Measurements from ENCODE around the gene NKPD1. TPM values are rescaled to one million over a fixed set of nuclear protein-coding genes. Genes with fewer than 3 reads are reported as not detected.

Gene NKPD1
- total RNA-seq, 2 donors from 2014 or later = 3.6 to 4.1 TPM

DNA sequence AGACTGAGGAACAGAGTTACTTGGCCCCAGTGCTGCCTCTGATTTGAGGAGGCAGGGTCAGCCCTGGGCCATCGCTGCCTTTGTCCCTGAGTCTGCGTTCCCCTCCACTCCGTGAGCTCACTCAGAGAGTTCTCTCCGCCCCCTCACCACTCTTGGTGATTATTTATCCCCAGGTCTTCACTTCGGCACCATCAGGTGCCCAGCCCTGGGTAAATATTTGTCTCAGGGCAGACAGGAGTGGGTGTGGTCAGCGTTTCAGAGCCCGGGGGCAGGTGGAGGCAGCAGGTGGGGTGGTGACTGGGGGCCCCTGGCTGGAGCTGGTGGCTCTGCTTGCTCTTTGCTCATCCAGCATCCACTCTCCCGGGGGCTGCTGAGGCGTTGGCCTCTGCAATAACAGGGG is 47.2 kb downstream of the NKPD1 start:
- peak overlapping the region; percentile 20 to 45 for H3K27ac ChIP-seq
- no peak overlapping the region for H3K4me3 ChIP-seq
- TF ChIP-seq POLR2A (IDR thresholded peaks at IDR 0.05) = no peak
- peak; percentile 69 for TF ChIP-seq POLR2AphosphoS5 (IDR thresholded peaks at IDR 0.05)
- peak; percentile 51 for DNase-seq (ENCODE audit: low spot score)
- no peaks in the 10 kb centered on the region for H3K9me3 ChIP-seq
- intact Hi-C loops (cut with DNase I) = no loop called here
- H3K36me3 ChIP-seq = no peaks in the 10 kb centered on the region
- WGBS = 52% methylated on average over 9 of the region's 9 CpGs
- H3K27me3 ChIP-seq (replicated peaks; ENCODE audit: insufficient read depth) = no peaks in the 10 kb centered on the region
- H3K4me1 ChIP-seq (replicated peaks) = no peaks in the 10 kb centered on the region

DNA sequence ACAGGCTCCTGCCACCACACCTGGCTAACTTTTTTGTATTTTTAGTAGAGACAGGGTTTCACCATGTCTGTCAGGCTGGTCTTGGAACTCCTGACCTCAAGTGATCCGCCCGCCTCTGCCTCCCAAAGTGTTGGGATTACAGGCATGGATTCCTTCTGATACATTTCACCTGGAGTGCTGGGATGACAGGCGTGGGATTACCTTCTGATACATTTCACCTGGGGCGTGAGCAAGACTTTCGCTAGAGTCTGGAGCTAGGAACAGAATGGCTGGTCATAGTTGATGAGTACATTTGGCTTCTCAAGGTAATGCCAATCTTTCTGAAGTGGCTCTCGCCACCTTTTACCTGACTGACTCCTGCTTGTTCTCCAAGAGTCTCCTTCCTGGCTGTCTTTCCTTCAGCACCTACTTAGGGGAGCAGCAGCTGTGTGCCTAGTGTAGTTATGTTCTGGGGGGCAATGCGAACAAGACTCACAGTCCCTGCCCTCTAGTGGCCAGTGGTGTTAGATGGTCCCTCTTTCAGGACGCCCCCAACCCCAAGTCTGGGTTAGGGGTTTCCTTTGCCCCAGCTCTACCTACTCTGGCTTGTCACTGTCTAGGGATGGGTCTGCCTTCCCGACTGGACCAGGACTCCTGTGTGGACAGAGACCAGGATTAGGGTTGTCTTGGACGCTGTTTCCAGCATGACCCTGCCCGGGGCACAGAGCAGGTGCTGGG is 48.5 kb downstream of the NKPD1 start:
- WGBS = 93% methylated on average over 11 of the region's 11 CpGs
- no peak for DNase-seq (ENCODE audit: low spot score)
- Histone ChIP-seq H3K4me1 (replicated peaks) (no peaks in the 10 kb centered on the region), H3K9me3 (no peaks in the 10 kb centered on the region), H3K36me3 (no peaks in the 10 kb centered on the region), H3K27me3 (replicated peaks; ENCODE audit: insufficient read depth) (no peaks in the 10 kb centered on the region), H3K27ac (no peak overlapping the region), H3K4me3 (no peak overlapping the region)
- intact Hi-C loops (cut with DNase I) = no loop called here
- TF ChIP-seq POLR2AphosphoS5 (IDR thresholded peaks at IDR 0.05) = no peak

Other genes with a start within 250 kb of the NKPD1 start
- 10 to 100 TPM in 1 of 2 donors, 1 to 10 TPM in 1; 7.3 to 80.1 TPM for gene APOC1, start 246.4 kb downstream of the NKPD1 start, total RNA-seq
- not detected for gene APOC4, start 218.7 kb downstream of the NKPD1 start, total RNA-seq
- not detected for gene APOC2, start 214.9 kb downstream of the NKPD1 start, total RNA-seq
- gene CLPTM1, start 205.6 kb downstream of the NKPD1 start, total RNA-seq = 100 to 1,000 TPM; 102 to 185 TPM
- 10 to 100 TPM; 11.0 to 13.0 TPM for gene RELB, start 159.5 kb downstream of the NKPD1 start, total RNA-seq
- 100 to 1,000 TPM in 1 of 2 donors, 10 to 100 TPM in 1; 97.8 to 162 TPM for gene CLASRP, start 121.9 kb downstream of the NKPD1 start, total RNA-seq
- 1 to 10 TPM in 1 of 2 donors, under 1 TPM in 1; 0.87 to 2.9 TPM for gene ZNF296, start 84.5 kb downstream of the NKPD1 start, total RNA-seq
- gene GEMIN7, start 81.7 kb downstream of the NKPD1 start, total RNA-seq = 10 to 100 TPM; 13.9 to 41.0 TPM
- 10 to 100 TPM; 50.1 to 90.3 TPM for gene PPP1R37, start 67.8 kb downstream of the NKPD1 start, total RNA-seq
- 10 to 100 TPM; 57.0 to 80.4 TPM for gene TRAPPC6A, start 17.3 kb upstream of the NKPD1 start, total RNA-seq
- 10 to 100 TPM; 21.4 to 30.4 TPM for gene BLOC1S3, start 17.8 kb upstream of the NKPD1 start, total RNA-seq
- 10 to 100 TPM in 1 of 2 donors, 1 to 10 TPM in 1; 5.8 to 27.0 TPM for gene EXOC3L2, start 84.4 kb upstream of the NKPD1 start, total RNA-seq
- 100 to 1,000 TPM in 1 of 2 donors, 10 to 100 TPM in 1; 24.3 to 120 TPM for gene MARK4, start 90.3 kb upstream of the NKPD1 start, total RNA-seq
- gene CKM, start 161.9 kb upstream of the NKPD1 start, total RNA-seq = 10 to 100 TPM; 24.7 to 42.8 TPM
- 1 to 10 TPM; 3.4 to 7.0 TPM for gene KLC3, start 179.8 kb upstream of the NKPD1 start, total RNA-seq
- 10 to 100 TPM; 20.5 to 31.8 TPM for gene ERCC2, start 209.6 kb upstream of the NKPD1 start, total RNA-seq
- 10 to 100 TPM; 56.1 to 60.3 TPM for gene PPP1R13L, start 244.1 kb upstream of the NKPD1 start, total RNA-seq
- gene POLR1G, start 245.7 kb upstream of the NKPD1 start, total RNA-seq = 1 to 10 TPM; 6.6 to 8.9 TPM

Measured in prostate gland (tissue), 2 donors.